EH (cell line): Measurements from ENCODE around the gene S100A6.

Experiments
- DNase-seq: peaks from one replicate; pipeline ENCODE4 v3.0.0-alpha.2; 2015; ENCODE audit warnings: low read depth

Gene S100A6

GRCh38 chr1:153503766-153504165, 32.0 kb downstream of the S100A6 start:
- no peak for DNase-seq

GRCh38 chr1:153498746-153499145, 37.0 kb downstream of the S100A6 start:
- no peak for DNase-seq

- no peak for DNase-seq
Observed at GRCh38 chr1:153495536-153495935, 40.3 kb downstream of the S100A6 start.

- DNase-seq, result peak; percentile 64
Observed at GRCh38 chr1:153494976-153495535, 40.7 kb downstream of the S100A6 start.

- no peak for DNase-seq
Observed at GRCh38 chr1:153493343-153493960, 42.3 kb downstream of the S100A6 start.

- peak; percentile 94 for DNase-seq
Observed at GRCh38 chr1:153490272-153491051, 45.3 kb downstream of the S100A6 start.

- peak; percentile 93 for DNase-seq
Observed at GRCh38 chr1:153488731-153489130, 47.1 kb downstream of the S100A6 start.

GRCh38 chr1:153487707-153488106, 48.1 kb downstream of the S100A6 start:
- no peak for DNase-seq

- DNase-seq, result peak; percentile 48
Observed at GRCh38 chr1:153485863-153486262, 49.9 kb downstream of the S100A6 start.
